Smooth muscle cell (in vitro differentiated cells): Measurements from ENCODE around the gene TBPL1. TPM values are rescaled to one million over a fixed set of nuclear protein-coding genes. Genes with fewer than 3 reads are reported as not detected.

ENCODE experiments used
- DNase-seq: peaks from one replicate; lab custom pipeline; 2025; ENCODE audit not compliant: unreplicated experiment; lab: John Stamatoyannopoulos, UW
- H2AFZ ChIP-seq: fragments of 200-600 bp; sonication (generic); 2 replicates; pipeline ENCODE4 v1.6.0; 2016; ENCODE audit warnings: antibody characterized with exemption, low read depth, mild to moderate bottlenecking
- H3F3A ChIP-seq: fragments of 200-600 bp; sonication (generic); 2 replicates; pipeline ENCODE4 v1.6.0; 2017; ENCODE audit warnings: antibody characterized with exemption, low read depth
- H3K27ac ChIP-seq: fragments of 200-600 bp; sonication (generic); 2 replicates; pipeline ENCODE4 v1.5.1; 2016; ENCODE audit warnings: low read depth, mild to moderate bottlenecking
- H3K27me3 ChIP-seq: fragments of 200-600 bp; sonication (generic); 2 replicates; pipeline ENCODE4 v1.6.1; 2016; ENCODE audit warnings: low read depth, mild to moderate bottlenecking
- H3K36me3 ChIP-seq: fragments of 200-600 bp; sonication (generic); 2 replicates; pipeline ENCODE4 v1.5.1; 2016; ENCODE audit warnings: low read depth
- H3K4me1 ChIP-seq: fragments of 200-600 bp; sonication (generic); 2 replicates; pipeline ENCODE4 v1.5.1; 2016; ENCODE audit warnings: low read depth
- H3K4me2 ChIP-seq: fragments of 200-600 bp; sonication (generic); 2 replicates; pipeline ENCODE4 v1.6.0; 2016; ENCODE audit warnings: mild to moderate bottlenecking
- H3K4me3 ChIP-seq: fragments of 200-600 bp; sonication (generic); 2 replicates; pipeline ENCODE4 v1.5.1; 2016; ENCODE audit warnings: mild to moderate bottlenecking
- H3K79me2 ChIP-seq: fragments of 200-600 bp; sonication (generic); 2 replicates; pipeline ENCODE4 v1.6.0; 2016; ENCODE audit warnings: low read depth, mild to moderate bottlenecking
- H3K9ac ChIP-seq: fragments of 200-600 bp; sonication (generic); 2 replicates; pipeline ENCODE4 v1.6.0; 2016; ENCODE audit warnings: low read depth
- H3K9me3 ChIP-seq: fragments of 200-600 bp; sonication (generic); replicated peaks from 2 replicates; pipeline ENCODE4 v1.5.1; 2016; ENCODE audit warnings: low read depth
- H4K20me1 ChIP-seq: fragments of 200-600 bp; sonication (generic); 2 replicates; pipeline ENCODE4 v1.6.0; 2016; ENCODE audit warnings: low read depth
- WGBS: methylation state at CpG from one replicate; pipeline ENCODE4 v1.1.7; 2016; ENCODE audit warnings: low lambda C conversion rate; 5-methylcytosine and 5-hydroxymethylcytosine counted together
- polyA plus RNA-seq: library from polyadenylated mRNA; unstranded; fragments of >200 nt; fragmentation: Nextera tagmentation; extraction: Ambion mirVana; gene quantifications from 2 replicates; pipeline ENCODE4 v1.2.1, GENCODE V29; 2016
- total RNA-seq: library from RNA; depleted of rRNA; stranded (reverse); fragments of >200 nt; gene quantifications from 2 replicates; pipeline ENCODE4 v1.2.3, GENCODE V29; 2014
- TF ChIP-seq, protein P1 (sequence below): fragments of 200-600 bp; sonication (generic); IDR thresholded peaks from 2 replicates; pipeline ENCODE4 v1.5.1; 2017; ENCODE audit warnings: borderline replicate concordance, mild to moderate bottlenecking, antibody characterized with exemption; ENCODE audit not compliant: insufficient read depth, poor library complexity, severe bottlenecking

Gene TBPL1
- total and polyA plus RNA-seq, 2 experiments from 2014 or later: 35.2 to 46.9 TPM

DNA sequence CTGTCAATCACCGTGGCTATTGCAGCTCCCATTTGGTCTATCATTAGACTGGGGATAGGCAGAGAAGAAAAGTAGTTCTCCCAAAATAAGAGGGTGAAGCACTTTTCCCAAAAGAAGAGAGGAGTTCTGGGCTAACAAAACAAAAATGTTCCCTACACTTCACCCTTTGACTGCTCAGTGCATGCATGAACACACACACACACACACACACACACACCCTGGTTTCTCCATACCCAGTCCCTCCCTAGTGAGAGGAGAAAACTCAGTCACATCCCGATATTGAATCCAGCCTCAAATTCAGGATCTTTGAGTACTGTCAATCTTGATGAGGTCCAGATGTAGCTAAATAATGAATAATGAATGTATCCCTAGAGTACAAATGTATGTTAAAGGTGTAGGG is 4.6 kb upstream of the TBPL1 start:
- H2AFZ ChIP-seq: no peak overlapping the region
- H3K4me3 ChIP-seq: no peak overlapping the region
- peaks cover 18% of the 10 kb centered on the region for H3K27me3 ChIP-seq
- no peak overlapping the region for H3K27ac ChIP-seq
- H3K9me3 ChIP-seq: no peaks in the 10 kb centered on the region
- peaks cover 5% of the 10 kb centered on the region for H3K79me2 ChIP-seq
- no peak overlapping the region for H3K4me2 ChIP-seq
- peaks cover 6% of the 10 kb centered on the region for H3F3A ChIP-seq
- WGBS: 94% methylated on average over 1 of the region's 2 CpGs
- peaks cover 5% of the 10 kb centered on the region for H3K4me1 ChIP-seq
- no peaks in the 10 kb centered on the region for H4K20me1 ChIP-seq
- H3K36me3 ChIP-seq: no peaks in the 10 kb centered on the region
- no peak for DNase-seq
- H3K9ac ChIP-seq: no peak overlapping the region
- TF ChIP-seq, protein P1, sequence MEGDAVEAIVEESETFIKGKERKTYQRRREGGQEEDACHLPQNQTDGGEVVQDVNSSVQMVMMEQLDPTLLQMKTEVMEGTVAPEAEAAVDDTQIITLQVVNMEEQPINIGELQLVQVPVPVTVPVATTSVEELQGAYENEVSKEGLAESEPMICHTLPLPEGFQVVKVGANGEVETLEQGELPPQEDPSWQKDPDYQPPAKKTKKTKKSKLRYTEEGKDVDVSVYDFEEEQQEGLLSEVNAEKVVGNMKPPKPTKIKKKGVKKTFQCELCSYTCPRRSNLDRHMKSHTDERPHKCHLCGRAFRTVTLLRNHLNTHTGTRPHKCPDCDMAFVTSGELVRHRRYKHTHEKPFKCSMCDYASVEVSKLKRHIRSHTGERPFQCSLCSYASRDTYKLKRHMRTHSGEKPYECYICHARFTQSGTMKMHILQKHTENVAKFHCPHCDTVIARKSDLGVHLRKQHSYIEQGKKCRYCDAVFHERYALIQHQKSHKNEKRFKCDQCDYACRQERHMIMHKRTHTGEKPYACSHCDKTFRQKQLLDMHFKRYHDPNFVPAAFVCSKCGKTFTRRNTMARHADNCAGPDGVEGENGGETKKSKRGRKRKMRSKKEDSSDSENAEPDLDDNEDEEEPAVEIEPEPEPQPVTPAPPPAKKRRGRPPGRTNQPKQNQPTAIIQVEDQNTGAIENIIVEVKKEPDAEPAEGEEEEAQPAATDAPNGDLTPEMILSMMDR: no peak

DNA sequence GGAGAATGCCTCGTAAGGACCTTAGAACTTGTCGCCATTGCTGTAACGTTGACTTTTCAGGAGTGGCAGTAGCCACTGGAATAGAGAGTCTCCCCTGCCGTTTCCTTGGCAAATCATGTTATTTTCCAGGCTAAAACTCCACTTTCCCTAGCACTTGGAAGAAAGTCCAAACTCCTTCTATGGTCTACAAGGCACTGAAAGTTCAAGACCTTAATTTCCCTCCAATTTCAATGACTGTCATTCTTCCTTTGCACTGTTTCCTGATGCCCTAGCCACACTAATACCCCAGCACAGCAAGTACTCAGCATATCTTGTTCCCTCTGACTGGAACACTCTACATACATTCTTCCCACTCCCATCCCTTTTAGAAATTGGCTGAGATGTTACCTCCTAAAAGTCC is 1.8 kb upstream of the TBPL1 start:
- no peak for DNase-seq
- H3K4me1 ChIP-seq: peaks cover 19% of the 10 kb centered on the region
- peaks cover 18% of the 10 kb centered on the region for H3K27me3 ChIP-seq
- H3K4me3 ChIP-seq: peak overlapping the region; percentile 99
- H2AFZ ChIP-seq: peak overlapping the region; percentile 81
- H3K4me2 ChIP-seq: peak overlapping the region; percentile 84
- H3K9me3 ChIP-seq: no peaks in the 10 kb centered on the region
- H4K20me1 ChIP-seq: peaks cover 20% of the 10 kb centered on the region
- H3F3A ChIP-seq: peaks cover 6% of the 10 kb centered on the region
- H3K27ac ChIP-seq: peak overlapping the region; percentile 78
- H3K79me2 ChIP-seq: peaks cover 32% of the 10 kb centered on the region
- H3K36me3 ChIP-seq: no peaks in the 10 kb centered on the region
- TF ChIP-seq, protein P1: no peak
- 97% methylated on average over 4 of the region's 4 CpGs for WGBS
- peak overlapping the region; percentile 71 for H3K9ac ChIP-seq

DNA sequence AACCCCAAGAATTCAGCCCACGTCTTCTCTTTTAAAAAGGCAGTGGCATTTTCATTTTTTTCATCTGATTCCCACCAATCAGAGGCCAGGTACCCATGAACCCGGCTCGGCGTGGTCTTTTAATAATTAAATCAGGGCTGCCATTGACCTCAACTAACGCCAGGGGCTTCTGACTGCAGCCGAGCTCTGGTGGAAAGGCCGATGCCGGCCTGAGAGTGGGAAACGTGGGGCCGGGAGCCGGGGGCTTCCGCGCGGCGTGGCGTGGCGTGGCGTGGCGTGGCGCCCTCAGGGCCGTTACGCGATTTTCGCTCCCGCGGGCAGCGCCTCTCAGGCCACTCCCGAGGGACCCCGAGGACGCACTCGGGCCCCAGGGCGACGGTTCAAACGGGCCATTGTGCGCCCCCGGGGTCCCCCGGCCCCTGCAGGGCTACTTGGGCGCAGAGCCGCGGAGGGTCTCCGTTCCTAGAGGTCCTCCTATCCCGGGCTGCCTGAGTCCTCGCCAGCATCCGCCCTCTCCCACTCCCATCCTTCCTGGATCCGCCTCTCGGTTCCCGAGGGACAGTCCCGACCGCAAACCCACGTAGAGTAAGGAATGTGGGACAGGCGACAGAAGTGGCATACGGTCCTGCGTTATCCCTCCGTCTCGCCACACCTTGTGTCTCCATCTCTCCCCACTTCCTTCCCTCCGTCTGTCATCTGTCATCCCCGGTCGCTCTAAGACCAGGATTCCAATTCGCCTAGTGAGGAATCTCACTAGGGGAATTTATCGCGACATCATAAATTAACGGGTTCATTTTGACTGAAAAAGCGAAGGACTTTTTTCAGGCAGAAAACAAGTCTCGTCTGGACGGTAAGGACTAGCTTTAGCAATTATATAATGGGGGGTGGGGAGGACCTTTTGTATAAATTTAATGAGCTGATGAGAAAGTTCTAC is 876 bp upstream of the TBPL1 start:
- Histone ChIP-seq H3K9me3 (no peaks in the 10 kb centered on the region), H3K4me1 (peaks cover 19% of the 10 kb centered on the region), H3K4me3 (peak overlapping the region; percentile 99), H4K20me1 (peaks cover 29% of the 10 kb centered on the region), H3K36me3 (no peaks in the 10 kb centered on the region), H3K4me2 (peak overlapping the region; percentile 84), H3K27me3 (peaks cover 13% of the 10 kb centered on the region), H3K27ac (peak overlapping the region; percentile 78), H3K79me2 (peaks cover 41% of the 10 kb centered on the region), H3F3A (peaks cover 6% of the 10 kb centered on the region), H2AFZ (peak overlapping the region; percentile 81), H3K9ac (peak overlapping the region; percentile 71)
- TF ChIP-seq, protein P1: peak; percentile 35
- WGBS: under 1% methylated on average over 55 of the region's 65 CpGs
- peak; percentile 50 for DNase-seq
